ENCODE measurements around the gene ZSWIM7. TPM values are rescaled to one million over a fixed set of nuclear protein-coding genes. Genes with fewer than 3 reads are reported as not detected.
A peak's percentile ranks its signal among the peaks of the same experiment; 100 is the strongest.

ZSWIM7 gene
- total RNA-seq, 1 experiment from 2014 or later = 41.3 TPM

- no peaks in the 10 kb centered on the region; the same call in 1 of the 2 replicates for H3K36me3 Mint-ChIP-seq
- peaks cover 35% of the 10 kb centered on the region for H3K4me1 Mint-ChIP-seq
- no peaks in the 10 kb centered on the region; the same call in 1 of the 2 replicates for H3K27me3 Mint-ChIP-seq (ENCODE audit: low read depth)
- no peak for ATAC-seq
- H3K4me3 Mint-ChIP-seq = no peak overlapping the region
- CTCF ChIA-PET = no interaction called here
- peaks cover 3% of the 10 kb centered on the region; the same call in 1 of the 2 replicates for H3K9me3 Mint-ChIP-seq
- no peak overlapping the region for H3K27ac Mint-ChIP-seq
- DNase-seq (ENCODE audit: low spot score) = no peak
- POLR2A ChIA-PET = interaction anchor here (0.7 kb wide), 1 partner anchor 464 kb away, joined by 5 read pairs; no protein-coding TSS in a partner anchor
- TF ChIP-seq FOXP1 (CRISPR knock-in tag; IDR thresholded peaks at IDR 0.05; ENCODE audit: borderline replicate concordance) = no peak
- TF ChIP-seq CDX4 (CRISPR knock-in tag; IDR thresholded peaks at IDR 0.05; ENCODE audit: borderline replicate concordance) = no peak
- TF ChIP-seq ATF1 (CRISPR knock-in tag; IDR thresholded peaks at IDR 0.05) = no peak
- TF ChIP-seq CREM (CRISPR knock-in tag; IDR thresholded peaks at IDR 0.05) = no peak
- TF ChIP-seq, protein P1, sequence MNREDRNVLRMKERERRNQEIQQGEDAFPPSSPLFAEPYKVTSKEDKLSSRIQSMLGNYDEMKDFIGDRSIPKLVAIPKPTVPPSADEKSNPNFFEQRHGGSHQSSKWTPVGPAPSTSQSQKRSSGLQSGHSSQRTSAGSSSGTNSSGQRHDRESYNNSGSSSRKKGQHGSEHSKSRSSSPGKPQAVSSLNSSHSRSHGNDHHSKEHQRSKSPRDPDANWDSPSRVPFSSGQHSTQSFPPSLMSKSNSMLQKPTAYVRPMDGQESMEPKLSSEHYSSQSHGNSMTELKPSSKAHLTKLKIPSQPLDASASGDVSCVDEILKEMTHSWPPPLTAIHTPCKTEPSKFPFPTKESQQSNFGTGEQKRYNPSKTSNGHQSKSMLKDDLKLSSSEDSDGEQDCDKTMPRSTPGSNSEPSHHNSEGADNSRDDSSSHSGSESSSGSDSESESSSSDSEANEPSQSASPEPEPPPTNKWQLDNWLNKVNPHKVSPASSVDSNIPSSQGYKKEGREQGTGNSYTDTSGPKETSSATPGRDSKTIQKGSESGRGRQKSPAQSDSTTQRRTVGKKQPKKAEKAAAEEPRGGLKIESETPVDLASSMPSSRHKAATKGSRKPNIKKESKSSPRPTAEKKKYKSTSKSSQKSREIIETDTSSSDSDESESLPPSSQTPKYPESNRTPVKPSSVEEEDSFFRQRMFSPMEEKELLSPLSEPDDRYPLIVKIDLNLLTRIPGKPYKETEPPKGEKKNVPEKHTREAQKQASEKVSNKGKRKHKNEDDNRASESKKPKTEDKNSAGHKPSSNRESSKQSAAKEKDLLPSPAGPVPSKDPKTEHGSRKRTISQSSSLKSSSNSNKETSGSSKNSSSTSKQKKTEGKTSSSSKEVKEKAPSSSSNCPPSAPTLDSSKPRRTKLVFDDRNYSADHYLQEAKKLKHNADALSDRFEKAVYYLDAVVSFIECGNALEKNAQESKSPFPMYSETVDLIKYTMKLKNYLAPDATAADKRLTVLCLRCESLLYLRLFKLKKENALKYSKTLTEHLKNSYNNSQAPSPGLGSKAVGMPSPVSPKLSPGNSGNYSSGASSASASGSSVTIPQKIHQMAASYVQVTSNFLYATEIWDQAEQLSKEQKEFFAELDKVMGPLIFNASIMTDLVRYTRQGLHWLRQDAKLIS (CRISPR knock-in tag; IDR thresholded peaks at IDR 0.05; ENCODE audit: borderline replicate concordance) = no peak
Observed at GRCh38 chr17:15957206-15957605, 42.3 kb downstream of the ZSWIM7 start.

- Mint-ChIP-seq H3K4me1 (peaks cover 33% of the 10 kb centered on the region), H3K27ac (no peak overlapping the region), H3K9me3 (peaks cover 3% of the 10 kb centered on the region; the same call in 1 of the 2 replicates), H3K4me3 (no peak overlapping the region), H3K36me3 (no peaks in the 10 kb centered on the region; the same call in 1 of the 2 replicates), H3K27me3 (ENCODE audit: low read depth) (no peaks in the 10 kb centered on the region; the same call in 1 of the 2 replicates)
- ChIA-PET CTCF (interaction anchor here (0.9 kb wide), 1 partner anchor 12 kb away, joined by 3 read pairs; no protein-coding TSS in a partner anchor), POLR2A (interaction anchor here (0.7 kb wide), 1 partner anchor 640 kb away, joined by 4 read pairs; no protein-coding TSS in a partner anchor)
- TF ChIP-seq NFE2L1 (CRISPR knock-in tag; IDR thresholded peaks at IDR 0.05) (no peak), CREB1 (CRISPR knock-in tag; IDR thresholded peaks at IDR 0.05) (no peak), CBFB (CRISPR knock-in tag; IDR thresholded peaks at IDR 0.05; ENCODE audit: low read depth) (no peak), OVOL2 (CRISPR knock-in tag; IDR thresholded peaks at IDR 0.05; ENCODE audit: borderline replicate concordance) (no peak), PRRX2 (CRISPR knock-in tag; IDR thresholded peaks at IDR 0.05) (no peak), ATF2 (CRISPR knock-in tag; IDR thresholded peaks at IDR 0.05; ENCODE audit: borderline replicate concordance, low read depth) (no peak)
- TF ChIP-seq, protein P2, sequence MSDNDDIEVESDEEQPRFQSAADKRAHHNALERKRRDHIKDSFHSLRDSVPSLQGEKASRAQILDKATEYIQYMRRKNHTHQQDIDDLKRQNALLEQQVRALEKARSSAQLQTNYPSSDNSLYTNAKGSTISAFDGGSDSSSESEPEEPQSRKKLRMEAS (CRISPR knock-in tag; IDR thresholded peaks at IDR 0.05) = no peak
- TF ChIP-seq, protein P3, sequence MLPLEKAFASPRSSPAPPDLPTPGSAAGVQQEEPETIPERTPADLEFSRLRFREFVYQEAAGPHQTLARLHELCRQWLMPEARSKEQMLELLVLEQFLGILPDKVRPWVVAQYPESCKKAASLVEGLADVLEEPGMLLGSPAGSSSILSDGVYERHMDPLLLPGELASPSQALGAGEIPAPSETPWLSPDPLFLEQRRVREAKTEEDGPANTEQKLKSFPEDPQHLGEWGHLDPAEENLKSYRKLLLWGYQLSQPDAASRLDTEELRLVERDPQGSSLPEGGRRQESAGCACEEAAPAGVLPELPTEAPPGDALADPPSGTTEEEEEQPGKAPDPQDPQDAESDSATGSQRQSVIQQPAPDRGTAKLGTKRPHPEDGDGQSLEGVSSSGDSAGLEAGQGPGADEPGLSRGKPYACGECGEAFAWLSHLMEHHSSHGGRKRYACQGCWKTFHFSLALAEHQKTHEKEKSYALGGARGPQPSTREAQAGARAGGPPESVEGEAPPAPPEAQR (CRISPR knock-in tag; IDR thresholded peaks at IDR 0.05) = no peak
- peak; percentile 49 for ATAC-seq
- no peak for DNase-seq (ENCODE audit: low spot score)
Observed at GRCh38 chr17:15955793-15956541, 43.5 kb downstream of the ZSWIM7 start.

All from WTC11 (cell line).